DND-41 (cell line): ENCODE data around the gene PXDC1.

Experiments
- ATAC-seq: fragments of 200-7000 bp; cut with Tn5 transposase; 3 replicates; pipeline ENCODE4 v1.9.1; 2021; ENCODE audit warnings: low read depth; ENCODE audit not compliant: insufficient read depth
- DNase-seq: peaks from one replicate; pipeline ENCODE4 v3.0.0-alpha.2; 2020
- H2AFZ ChIP-seq: 2 replicates; pipeline ENCODE4 v1.6.0; 2012; ENCODE audit warnings: low read depth, low read length
- H3K27ac ChIP-seq: 2 replicates; pipeline ENCODE4 v1.5.1; 2012; ENCODE audit warnings: low read length, inconsistent platforms
- H3K27me3 ChIP-seq: fragments of 200-600 bp; sonication (generic); 2 replicates; pipeline ENCODE4 v1.6.0; 2012; ENCODE audit warnings: low read length, mild to moderate bottlenecking, inconsistent platforms; ENCODE audit not compliant: insufficient read depth, poor library complexity
- H3K36me3 ChIP-seq: 2 replicates; pipeline ENCODE4 v1.5.1; 2012; ENCODE audit warnings: low read length, inconsistent platforms; ENCODE audit not compliant: insufficient read depth
- H3K4me1 ChIP-seq: 2 replicates; pipeline ENCODE4 v1.5.1; 2012; ENCODE audit warnings: mild to moderate bottlenecking, low read length; ENCODE audit not compliant: insufficient read depth
- H3K4me2 ChIP-seq: 2 replicates; pipeline ENCODE4 v1.6.0; 2012; ENCODE audit warnings: mild to moderate bottlenecking, moderate library complexity, low read length, inconsistent platforms; ENCODE audit not compliant: insufficient read depth
- H3K4me3 ChIP-seq, 2 experiments: fragments of 200-600 bp in 1 of 2; shearing (Covaris generic) in 1 of 2; 2 replicates each; pipeline ENCODE4 v1.5.1; 2012 to 2016; ENCODE audit warnings: inconsistent platforms in 2 of 2, low read length in 2 of 2, mild to moderate bottlenecking in 2 of 2, low read depth in 1 of 2, moderate library complexity in 1 of 2
- H3K79me2 ChIP-seq: 2 replicates; pipeline ENCODE4 v1.6.0; 2012; ENCODE audit warnings: low read length, inconsistent platforms; ENCODE audit not compliant: insufficient read depth
- H3K9ac ChIP-seq: 2 replicates; pipeline ENCODE4 v1.6.0; 2012; ENCODE audit warnings: low read depth, mild to moderate bottlenecking, inconsistent platforms, low read length, moderate library complexity
- H3K9me3 ChIP-seq: 2 replicates; pipeline ENCODE4 v1.5.1; 2012; ENCODE audit warnings: low read length, moderate library complexity, mild to moderate bottlenecking, inconsistent platforms; ENCODE audit not compliant: insufficient read depth, severe bottlenecking
- H4K20me1 ChIP-seq: 2 replicates; pipeline ENCODE4 v1.6.0; 2012; ENCODE audit warnings: low read length; ENCODE audit not compliant: insufficient read depth
- EZH2 ChIP-seq: IDR thresholded peaks from 3 replicates; pipeline ENCODE4 v1.6.1; 2012; ENCODE audit warnings: borderline replicate concordance, low read depth, mild to moderate bottlenecking, moderate library complexity, low read length, inconsistent platforms; ENCODE audit not compliant: severe bottlenecking
- TF ChIP-seq, protein P1 (sequence below): IDR thresholded peaks from 2 replicates; pipeline ENCODE4 v1.5.1; 2012; ENCODE audit warnings: borderline replicate concordance, low read length, moderate library complexity, mild to moderate bottlenecking; ENCODE audit not compliant: poor library complexity, severe bottlenecking; ENCODE audit errors: extremely low read depth

Gene PXDC1

DNA sequence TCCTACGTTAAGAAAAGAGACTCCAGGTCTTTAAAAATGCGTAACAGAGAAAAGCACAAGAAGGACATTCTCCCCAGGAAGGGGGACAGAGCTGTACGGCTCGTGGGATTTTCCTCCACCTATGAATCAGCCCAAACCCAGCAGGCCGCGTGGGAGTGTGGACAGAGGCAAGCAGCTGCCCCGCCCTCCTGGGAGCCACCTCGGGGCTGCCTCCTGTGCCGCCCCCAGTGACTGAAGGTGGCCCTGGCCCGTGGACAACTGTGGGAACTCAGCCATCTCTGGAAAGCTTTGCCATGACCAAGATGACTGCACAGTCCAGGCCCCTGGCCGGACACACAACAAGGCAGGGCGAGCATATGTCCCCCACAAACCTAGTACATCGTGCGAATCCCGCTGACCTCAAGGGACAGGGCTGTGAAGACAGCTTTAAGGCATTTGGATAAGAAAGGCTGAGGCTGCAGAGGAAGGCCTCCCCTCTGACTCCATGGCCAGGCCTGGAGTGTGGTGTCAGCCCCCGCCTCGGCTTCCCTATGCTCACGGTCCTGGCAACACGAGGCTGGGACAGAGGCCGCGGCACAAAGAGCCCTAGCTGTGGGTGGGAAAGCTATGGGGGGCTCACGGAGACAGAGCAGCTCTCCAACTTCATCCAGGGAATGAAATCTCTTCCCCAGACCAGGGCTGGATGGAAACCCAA is 26.9 kb downstream of the PXDC1 start:
- TF ChIP-seq EZH2, result no peak
- TF ChIP-seq, protein P1, sequence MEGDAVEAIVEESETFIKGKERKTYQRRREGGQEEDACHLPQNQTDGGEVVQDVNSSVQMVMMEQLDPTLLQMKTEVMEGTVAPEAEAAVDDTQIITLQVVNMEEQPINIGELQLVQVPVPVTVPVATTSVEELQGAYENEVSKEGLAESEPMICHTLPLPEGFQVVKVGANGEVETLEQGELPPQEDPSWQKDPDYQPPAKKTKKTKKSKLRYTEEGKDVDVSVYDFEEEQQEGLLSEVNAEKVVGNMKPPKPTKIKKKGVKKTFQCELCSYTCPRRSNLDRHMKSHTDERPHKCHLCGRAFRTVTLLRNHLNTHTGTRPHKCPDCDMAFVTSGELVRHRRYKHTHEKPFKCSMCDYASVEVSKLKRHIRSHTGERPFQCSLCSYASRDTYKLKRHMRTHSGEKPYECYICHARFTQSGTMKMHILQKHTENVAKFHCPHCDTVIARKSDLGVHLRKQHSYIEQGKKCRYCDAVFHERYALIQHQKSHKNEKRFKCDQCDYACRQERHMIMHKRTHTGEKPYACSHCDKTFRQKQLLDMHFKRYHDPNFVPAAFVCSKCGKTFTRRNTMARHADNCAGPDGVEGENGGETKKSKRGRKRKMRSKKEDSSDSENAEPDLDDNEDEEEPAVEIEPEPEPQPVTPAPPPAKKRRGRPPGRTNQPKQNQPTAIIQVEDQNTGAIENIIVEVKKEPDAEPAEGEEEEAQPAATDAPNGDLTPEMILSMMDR, result no peak
- Histone ChIP-seq H3K4me2 (no peak overlapping the region), H3K9ac (no peak overlapping the region), H3K9me3 (no peaks in the 10 kb centered on the region), H3K79me2 (no peaks in the 10 kb centered on the region), H4K20me1 (no peaks in the 10 kb centered on the region; the same call in 1 of the 2 replicates), H3K27me3 (peaks cover 6% of the 10 kb centered on the region), H3K4me3 (no peak overlapping the region), H3K4me1 (no peaks in the 10 kb centered on the region), H3K36me3 (no peaks in the 10 kb centered on the region), H3K27ac (no peak overlapping the region), H2AFZ (no peak overlapping the region)
- DNase-seq, result no peak
- ATAC-seq, result no peak

DNA sequence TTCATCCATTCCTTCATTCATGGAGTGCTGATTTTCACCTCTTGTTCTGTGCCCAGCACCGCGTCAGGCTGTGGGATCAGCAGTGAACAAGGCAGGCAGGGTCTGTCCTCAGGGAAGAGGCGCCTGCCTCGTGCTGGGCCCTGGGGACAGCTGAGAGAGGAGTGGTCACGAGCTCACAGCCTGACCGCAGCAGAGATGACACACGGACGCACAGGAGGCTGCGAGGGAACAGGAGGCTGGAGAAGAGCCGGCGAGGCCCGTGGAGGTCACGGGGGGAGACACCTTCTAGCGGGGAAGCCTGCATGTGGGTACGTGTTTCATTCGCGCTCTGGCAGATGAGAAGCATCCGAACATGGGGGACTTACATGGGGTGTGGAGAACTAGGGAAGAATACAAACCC is 27.5 kb downstream of the PXDC1 start:
- Histone ChIP-seq H3K9me3 (no peaks in the 10 kb centered on the region), H4K20me1 (no peaks in the 10 kb centered on the region; the same call in 1 of the 2 replicates), H3K9ac (no peak overlapping the region), H3K4me3 (no peak overlapping the region), H3K27me3 (peaks cover 5% of the 10 kb centered on the region), H3K4me2 (no peak overlapping the region), H3K4me1 (no peaks in the 10 kb centered on the region), H3K79me2 (no peaks in the 10 kb centered on the region), H3K27ac (no peak overlapping the region), H2AFZ (no peak overlapping the region), H3K36me3 (no peaks in the 10 kb centered on the region)
- ATAC-seq (no peak), DNase-seq (no peak)
- TF ChIP-seq, protein P1, result no peak
- no peak for TF ChIP-seq EZH2

DNA sequence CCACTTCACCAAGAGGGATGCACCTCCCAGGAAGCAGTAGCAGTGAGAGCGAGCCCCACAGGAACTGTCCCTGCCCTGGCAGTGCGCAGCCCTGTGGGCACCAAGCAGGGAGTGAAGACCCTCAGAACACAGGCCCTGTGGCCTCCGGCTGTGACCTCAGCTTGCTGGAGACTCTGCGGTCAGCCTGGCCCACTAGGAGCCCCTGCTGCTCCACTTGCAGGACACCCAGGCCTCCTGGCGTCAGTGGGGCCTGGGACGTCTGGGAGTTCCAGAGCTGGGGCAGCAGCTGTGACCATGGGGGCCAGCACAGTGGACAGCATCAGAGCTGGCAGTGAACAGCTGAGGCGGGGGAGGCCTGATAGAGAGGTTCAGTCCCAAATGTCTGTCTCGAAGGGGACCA is 28.3 kb downstream of the PXDC1 start:
- Histone ChIP-seq H4K20me1 (no peaks in the 10 kb centered on the region; the same call in 1 of the 2 replicates), H3K27me3 (peaks cover 8% of the 10 kb centered on the region), H3K36me3 (no peaks in the 10 kb centered on the region), H2AFZ (no peak overlapping the region), H3K4me2 (no peak overlapping the region), H3K4me1 (no peaks in the 10 kb centered on the region), H3K9me3 (no peaks in the 10 kb centered on the region), H3K27ac (no peak overlapping the region), H3K9ac (no peak overlapping the region), H3K79me2 (no peaks in the 10 kb centered on the region), H3K4me3 (no peak overlapping the region)
- no peak for ATAC-seq
- no peak for DNase-seq
- TF ChIP-seq EZH2, result no peak
- TF ChIP-seq, protein P1, result no peak

DNA sequence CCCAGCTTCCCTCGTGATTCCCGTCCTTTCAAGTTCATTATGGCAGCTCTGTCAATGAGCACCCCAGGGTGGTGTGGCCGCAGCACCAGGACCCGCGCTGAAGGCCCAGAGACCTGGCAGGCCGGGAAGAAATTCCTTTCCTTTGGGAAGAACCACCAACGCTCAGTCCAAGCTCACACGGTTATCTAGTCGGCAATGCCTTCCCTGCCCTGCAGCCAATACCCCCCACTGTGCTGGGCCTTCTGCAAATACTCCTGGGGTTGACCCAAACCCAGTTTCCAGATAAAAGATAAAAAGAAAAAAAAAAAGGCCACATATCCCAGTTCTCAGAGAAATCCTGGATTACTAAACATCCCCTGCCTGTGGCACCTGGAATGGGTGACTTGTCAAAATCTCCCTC is 28.7 kb downstream of the PXDC1 start:
- no peaks in the 10 kb centered on the region for H3K4me1 ChIP-seq
- ATAC-seq (no peak), DNase-seq (no peak)
- no peaks in the 10 kb centered on the region for H3K9me3 ChIP-seq
- TF ChIP-seq EZH2, result no peak
- TF ChIP-seq, protein P1, result no peak
- no peak overlapping the region for H3K27ac ChIP-seq
- H3K79me2 ChIP-seq, result no peaks in the 10 kb centered on the region
- no peak overlapping the region for H3K9ac ChIP-seq
- H3K4me2 ChIP-seq, result no peak overlapping the region
- no peaks in the 10 kb centered on the region; the same call in 1 of the 2 replicates for H4K20me1 ChIP-seq
- H3K36me3 ChIP-seq, result no peaks in the 10 kb centered on the region
- peaks cover 7% of the 10 kb centered on the region for H3K27me3 ChIP-seq
- H2AFZ ChIP-seq, result no peak overlapping the region
- H3K4me3 ChIP-seq, result no peak overlapping the region
